Hepatocyte (in vitro differentiated cells): ENCODE measurements around the gene LLGL1. TPM values are rescaled to one million over a fixed set of nuclear protein-coding genes. Genes with fewer than 3 reads are reported as not detected.

Experiments
- DNase-seq: peaks from one replicate; pipeline ENCODE4 v3.0.0-alpha.2; 2016; ENCODE audit warnings: low spot score
- H2AFZ ChIP-seq: fragments of 200-600 bp; sonication (generic); 2 replicates; pipeline ENCODE4 v1.6.0; 2016; ENCODE audit warnings: antibody characterized with exemption, mild to moderate bottlenecking
- H3K27ac ChIP-seq: fragments of 200-600 bp; sonication (generic); 2 replicates; pipeline ENCODE4 v1.5.1; 2016; ENCODE audit warnings: mild to moderate bottlenecking
- H3K27me3 ChIP-seq: fragments of 200-600 bp; sonication (generic); 2 replicates; pipeline ENCODE4 v1.6.1; 2016
- H3K36me3 ChIP-seq: fragments of 200-600 bp; sonication (generic); replicated peaks from 2 replicates; pipeline ENCODE4 v1.5.1; 2016; ENCODE audit warnings: low read depth; ENCODE audit not compliant: insufficient read depth
- H3K4me1 ChIP-seq: fragments of 200-600 bp; sonication (generic); 2 replicates; pipeline ENCODE4 v1.5.1; 2016; ENCODE audit warnings: mild to moderate bottlenecking, moderate library complexity; ENCODE audit not compliant: insufficient read depth
- H3K4me2 ChIP-seq: fragments of 200-600 bp; sonication (generic); 2 replicates; pipeline ENCODE4 v1.6.0; 2016
- H3K4me3 ChIP-seq: fragments of 200-600 bp; sonication (generic); 2 replicates; pipeline ENCODE4 v1.5.1; 2016; ENCODE audit warnings: mild to moderate bottlenecking
- H3K79me2 ChIP-seq: fragments of 200-600 bp; sonication (generic); 2 replicates; pipeline ENCODE4 v1.6.0; 2017; ENCODE audit warnings: mild to moderate bottlenecking
- H3K9me2 ChIP-seq: fragments of 200-600 bp; sonication (generic); replicated peaks from 2 replicates; pipeline ENCODE4 v1.6.0; 2017; ENCODE audit warnings: mild to moderate bottlenecking; ENCODE audit not compliant: insufficient read depth
- H3K9me3 ChIP-seq: fragments of 200-600 bp; sonication (generic); 2 replicates; pipeline ENCODE4 v1.5.1; 2016; ENCODE audit warnings: low read depth, mild to moderate bottlenecking
- H4K20me1 ChIP-seq: fragments of 200-600 bp; sonication (generic); 2 replicates; pipeline ENCODE4 v1.6.0; 2016; ENCODE audit warnings: mild to moderate bottlenecking; ENCODE audit not compliant: insufficient read depth, poor library complexity, severe bottlenecking
- EZH2 ChIP-seq: fragments of 200-600 bp; sonication (generic); IDR thresholded peaks from 2 replicates; pipeline ENCODE4 v1.6.1; 2016; ENCODE audit warnings: antibody characterized with exemption, mild to moderate bottlenecking, borderline replicate concordance
- EZH2phosphoT487 ChIP-seq: fragments of 200-600 bp; sonication (generic); IDR thresholded peaks from one replicate; pipeline ENCODE4 v1.6.1; 2018; ENCODE audit warnings: antibody characterized with exemption, mild to moderate bottlenecking, low read depth, moderate library complexity; ENCODE audit not compliant: unreplicated experiment, severe bottlenecking
- WGBS: methylation state at CpG from one replicate; pipeline ENCODE4 v1.1.6; 2016; ENCODE audit warnings: low lambda C conversion rate; ENCODE audit errors: missing lambda C conversion rate; 5-methylcytosine and 5-hydroxymethylcytosine counted together
- polyA plus RNA-seq: library from polyadenylated mRNA; unstranded; fragments of >200 nt; fragmentation: Nextera tagmentation; extraction: Ambion mirVana; gene quantifications from 2 replicates; pipeline ENCODE4 v1.2.1, GENCODE V29; 2016
- total RNA-seq: library from RNA; depleted of rRNA; stranded (reverse); fragments of >200 nt; gene quantifications from 2 replicates; pipeline ENCODE4 v1.2.3, GENCODE V29; 2014
- TF ChIP-seq, protein P1 (sequence below): fragments of 200-600 bp; sonication (generic); IDR thresholded peaks from 2 replicates; pipeline ENCODE4 v1.5.1; 2016; ENCODE audit warnings: antibody characterized with exemption, mild to moderate bottlenecking; ENCODE audit not compliant: poor library complexity

LLGL1 gene
- total and polyA plus RNA-seq, 2 experiments from 2014 or later, result 5.4 to 51.9 TPM

DNA sequence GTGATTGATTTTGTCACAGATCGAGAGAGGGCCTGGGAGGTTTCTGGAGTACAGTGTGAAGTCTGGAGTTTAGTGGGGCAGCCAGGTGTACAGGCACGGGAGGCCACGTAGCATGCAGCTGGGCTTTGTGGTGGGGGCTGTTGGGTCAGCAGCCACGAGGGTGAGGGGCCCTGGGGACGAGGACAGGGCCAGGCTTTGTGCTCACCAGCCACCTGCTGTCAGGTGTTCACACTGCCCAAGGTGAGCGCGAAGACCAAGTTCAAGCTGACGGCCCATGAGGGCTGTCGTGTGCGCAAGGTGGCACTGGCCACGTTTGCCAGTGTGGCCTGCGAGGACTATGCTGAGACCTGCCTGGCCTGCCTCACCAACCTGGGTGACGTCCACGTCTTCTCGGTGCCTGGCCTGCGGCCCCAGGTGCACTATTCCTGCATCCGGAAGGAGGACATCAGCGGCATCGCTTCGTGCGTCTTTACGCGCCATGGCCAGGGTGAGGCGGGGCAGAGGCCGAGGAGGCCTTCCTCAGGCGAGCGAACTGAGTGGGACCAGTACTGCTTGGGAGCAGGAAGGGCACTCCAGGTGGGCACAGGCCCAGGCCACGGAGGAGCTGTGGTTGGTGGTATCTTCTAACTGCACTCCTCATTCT, 15.9 kb downstream of the LLGL1 start:
- no peaks in the 10 kb centered on the region for H3K36me3 ChIP-seq

GRCh38 chr17:18245038-18245776, 19.8 kb downstream of the LLGL1 start:
- no peaks in the 10 kb centered on the region for H3K27me3 ChIP-seq
- H3K36me3 ChIP-seq, result no peaks in the 10 kb centered on the region
- H3K4me3 ChIP-seq, result no peak overlapping the region
- no peaks in the 10 kb centered on the region for H3K4me1 ChIP-seq
- H3K9me2 ChIP-seq, result no peaks in the 10 kb centered on the region
- no peak for DNase-seq
- H2AFZ ChIP-seq, result no peak overlapping the region
- H3K27ac ChIP-seq, result no peak overlapping the region
- H3K4me2 ChIP-seq, result no peak overlapping the region
- H3K79me2 ChIP-seq, result no peaks in the 10 kb centered on the region
- H4K20me1 ChIP-seq, result no peaks in the 10 kb centered on the region
- TF ChIP-seq EZH2 (no peak), EZH2phosphoT487 (no peak)
- TF ChIP-seq, protein P1, sequence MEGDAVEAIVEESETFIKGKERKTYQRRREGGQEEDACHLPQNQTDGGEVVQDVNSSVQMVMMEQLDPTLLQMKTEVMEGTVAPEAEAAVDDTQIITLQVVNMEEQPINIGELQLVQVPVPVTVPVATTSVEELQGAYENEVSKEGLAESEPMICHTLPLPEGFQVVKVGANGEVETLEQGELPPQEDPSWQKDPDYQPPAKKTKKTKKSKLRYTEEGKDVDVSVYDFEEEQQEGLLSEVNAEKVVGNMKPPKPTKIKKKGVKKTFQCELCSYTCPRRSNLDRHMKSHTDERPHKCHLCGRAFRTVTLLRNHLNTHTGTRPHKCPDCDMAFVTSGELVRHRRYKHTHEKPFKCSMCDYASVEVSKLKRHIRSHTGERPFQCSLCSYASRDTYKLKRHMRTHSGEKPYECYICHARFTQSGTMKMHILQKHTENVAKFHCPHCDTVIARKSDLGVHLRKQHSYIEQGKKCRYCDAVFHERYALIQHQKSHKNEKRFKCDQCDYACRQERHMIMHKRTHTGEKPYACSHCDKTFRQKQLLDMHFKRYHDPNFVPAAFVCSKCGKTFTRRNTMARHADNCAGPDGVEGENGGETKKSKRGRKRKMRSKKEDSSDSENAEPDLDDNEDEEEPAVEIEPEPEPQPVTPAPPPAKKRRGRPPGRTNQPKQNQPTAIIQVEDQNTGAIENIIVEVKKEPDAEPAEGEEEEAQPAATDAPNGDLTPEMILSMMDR, result no peak
- 92% methylated on average over 21 of the region's 21 CpGs for WGBS
- H3K9me3 ChIP-seq, result no peaks in the 10 kb centered on the region

More for the DNA sequence above, 15.9 kb downstream of the LLGL1 start:
- Histone ChIP-seq H3K4me1 (no peaks in the 10 kb centered on the region), H2AFZ (no peak overlapping the region), H3K79me2 (no peaks in the 10 kb centered on the region), H3K4me2 (no peak overlapping the region), H3K9me3 (no peaks in the 10 kb centered on the region), H3K4me3 (no peak overlapping the region), H3K27me3 (no peaks in the 10 kb centered on the region), H4K20me1 (no peaks in the 10 kb centered on the region), H3K9me2 (no peaks in the 10 kb centered on the region), H3K27ac (no peak overlapping the region)
- 91% methylated on average over 28 of the region's 28 CpGs for WGBS
- TF ChIP-seq, protein P1, result no peak
- TF ChIP-seq EZH2phosphoT487 (no peak), EZH2 (no peak)
- no peak for DNase-seq

DNA sequence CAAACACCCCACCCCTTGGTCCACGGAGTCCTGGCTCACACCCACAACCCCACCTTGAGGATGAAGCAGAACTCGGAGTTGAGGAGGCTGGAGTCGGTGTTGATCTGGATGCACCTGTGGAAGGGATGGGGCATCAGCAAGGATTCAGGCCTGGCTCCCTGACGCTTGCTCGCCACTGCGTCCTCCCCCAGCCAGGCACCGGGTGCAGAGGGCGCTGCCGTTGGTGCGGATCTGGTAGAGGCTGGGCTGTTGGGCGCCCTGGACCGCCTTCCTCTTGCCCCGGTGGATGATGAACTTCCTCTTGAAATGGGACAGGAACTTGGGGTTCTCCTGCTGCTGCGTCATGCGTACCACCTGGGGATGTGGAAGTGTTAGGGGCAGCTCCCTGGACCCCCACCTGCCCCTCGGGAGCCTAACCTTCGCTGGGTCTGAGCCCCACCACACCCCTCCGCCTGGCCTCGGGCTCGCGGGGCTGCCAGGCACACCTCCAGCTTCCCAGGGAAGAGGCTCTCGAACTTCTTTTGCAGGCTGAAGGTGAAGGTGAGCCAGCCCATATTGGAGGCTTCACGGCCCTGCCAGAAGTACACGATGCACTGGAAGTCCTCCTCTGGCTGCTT, 20.8 kb downstream of the LLGL1 start:
- H3K4me1 ChIP-seq, result no peaks in the 10 kb centered on the region
- H3K4me2 ChIP-seq, result no peak overlapping the region
- WGBS, result 96% methylated on average over 24 of the region's 24 CpGs
- H3K9me2 ChIP-seq, result no peaks in the 10 kb centered on the region
- no peaks in the 10 kb centered on the region for H4K20me1 ChIP-seq
- H3K27me3 ChIP-seq, result no peaks in the 10 kb centered on the region
- TF ChIP-seq EZH2phosphoT487, result no peak
- TF ChIP-seq EZH2, result no peak
- TF ChIP-seq, protein P1, result no peak
- no peaks in the 10 kb centered on the region for H3K36me3 ChIP-seq
- no peaks in the 10 kb centered on the region for H3K9me3 ChIP-seq
- H2AFZ ChIP-seq, result no peak overlapping the region
- no peak for DNase-seq
- no peak overlapping the region for H3K27ac ChIP-seq
- H3K4me3 ChIP-seq, result no peak overlapping the region
- no peaks in the 10 kb centered on the region for H3K79me2 ChIP-seq
